OCI-LY3 (cell line): ENCODE measurements around the gene HPCAL1.

Experiments
- CTCF ChIP-seq: fragments of 200-600, 300-600 bp; sonication (generic); IDR thresholded peaks from 2 replicates; pipeline ENCODE4 v1.5.1; 2014; ENCODE audit warnings: antibody characterized with exemption, low read length, low read depth
- EZH2phosphoT487 ChIP-seq: fragments of 200-600 bp; shearing (Covaris generic); IDR thresholded peaks from 2 replicates; pipeline ENCODE4 v1.6.1; 2018; ENCODE audit warnings: antibody characterized with exemption, mixed run types, low read depth

- TF ChIP-seq CTCF, result no peak
- TF ChIP-seq EZH2phosphoT487, result no peak
Measured at GRCh38 chr2:10359731-10360329, 57.1 kb downstream of the HPCAL1 start.
